GM23338 (cell line): Measurements from ENCODE around the gene TRAF3. TPM values are rescaled to one million over a fixed set of nuclear protein-coding genes. Genes with fewer than 3 reads are reported as not detected.
A peak's percentile ranks its signal among the peaks of the same experiment; 100 is the strongest.

Experiments used
- ATAC-seq: fragments of 200-7000 bp; cut with Tn5 transposase; 3 replicates; pipeline ENCODE4 v1.9.1; 2020
- DNase-seq: peaks from one replicate; pipeline ENCODE4 v3.0.0-alpha.2; 2015; ENCODE audit warnings: low spot score
- H2AFZ ChIP-seq: fragments of 200-600 bp; sonication (generic); 2 replicates; pipeline ENCODE4 v1.8.0; 2016; ENCODE audit warnings: antibody characterized with exemption, mild to moderate bottlenecking, moderate library complexity
- H3F3A ChIP-seq: fragments of 200-600 bp; sonication (generic); replicated peaks from 2 replicates; pipeline ENCODE4 v1.8.0; 2017; ENCODE audit warnings: antibody characterized with exemption, mixed run types, low read depth
- H3K27ac ChIP-seq: fragments of 200-600 bp; sonication (generic); 2 replicates; pipeline ENCODE4 v1.6.1; 2016; ENCODE audit warnings: low read depth
- H3K27me3 ChIP-seq: fragments of 200-600 bp; sonication (generic); 2 replicates; pipeline ENCODE4 v1.8.0; 2016; ENCODE audit warnings: mild to moderate bottlenecking, mixed run types, moderate library complexity; ENCODE audit not compliant: insufficient read depth
- H3K36me3 ChIP-seq: fragments of 200-600 bp; sonication (generic); 2 replicates; pipeline ENCODE4 v1.8.0; 2016; ENCODE audit warnings: mild to moderate bottlenecking; ENCODE audit not compliant: insufficient read depth
- H3K4me1 ChIP-seq: fragments of 200-600 bp; sonication (generic); 2 replicates; pipeline ENCODE4 v1.8.0; 2016; ENCODE audit warnings: mild to moderate bottlenecking, moderate library complexity; ENCODE audit not compliant: insufficient read depth
- H3K4me2 ChIP-seq: fragments of 200-600 bp; sonication (generic); 2 replicates; pipeline ENCODE4 v1.7.1; 2017; ENCODE audit warnings: mixed run types
- H3K4me3 ChIP-seq: fragments of 200-600 bp; sonication (generic); 2 replicates; pipeline ENCODE4 v1.6.1; 2016; ENCODE audit warnings: mixed run types
- H3K79me2 ChIP-seq: fragments of 200-600 bp; sonication (generic); replicated peaks from 2 replicates; pipeline ENCODE4 v1.8.0; 2017; ENCODE audit warnings: mild to moderate bottlenecking; ENCODE audit not compliant: insufficient read depth
- H3K9me2 ChIP-seq: fragments of 200-600 bp; sonication (generic); 2 replicates; pipeline ENCODE4 v1.8.0; 2017; ENCODE audit not compliant: insufficient read depth
- H4K20me1 ChIP-seq: fragments of 200-600 bp; sonication (generic); replicated peaks from 2 replicates; pipeline ENCODE4 v1.8.0; 2017; ENCODE audit warnings: mild to moderate bottlenecking; ENCODE audit not compliant: insufficient read depth
- H3K27ac Mint-ChIP-seq: 2 replicates; pipeline ENCODE4 v1.8.0; 2020; ENCODE audit warnings: inconsistent platforms, mild to moderate bottlenecking, moderate library complexity, mixed read lengths
- H3K27me3 Mint-ChIP-seq: 3 replicates; pipeline ENCODE4 v1.8.0; 2022; ENCODE audit warnings: low read depth, mild to moderate bottlenecking, moderate library complexity, mixed read lengths, inconsistent platforms; ENCODE audit not compliant: insufficient read depth, poor library complexity
- H3K36me3 Mint-ChIP-seq: 3 replicates; pipeline ENCODE4 v1.8.0; 2021; ENCODE audit warnings: low read depth, mild to moderate bottlenecking, inconsistent platforms, moderate library complexity, mixed read lengths
- H3K4me1 Mint-ChIP-seq: 3 replicates; pipeline ENCODE4 v1.8.0; 2020; ENCODE audit warnings: mild to moderate bottlenecking, inconsistent platforms, mixed read lengths
- H3K4me3 Mint-ChIP-seq: 3 replicates; pipeline ENCODE4 v1.8.0; 2021; ENCODE audit warnings: moderate library complexity, mild to moderate bottlenecking, inconsistent platforms, mixed read lengths
- H3K9me3 Mint-ChIP-seq: 3 replicates; pipeline ENCODE4 v1.8.0; 2020; ENCODE audit warnings: moderate library complexity, mild to moderate bottlenecking, inconsistent platforms, mixed read lengths
- CREB1 ChIP-seq: fragments of 250-450 bp; sonication (Bioruptor Pico); IDR thresholded peaks from 2 replicates; pipeline ENCODE4 v1.5.0; 2020; ENCODE audit warnings: low read depth, mild to moderate bottlenecking, moderate library complexity
- CTCF ChIP-seq, 2 experiments: fragments of 200-600 bp in 1 of 2; sonication (generic) in 1 of 2; conservative IDR thresholded peaks; 2 replicates each; pipeline versions ENCODE4 v1.5.1 to v1.6.1; 2016 to 2017; ENCODE audit warnings: antibody characterized with exemption in 2 of 2, low read depth in 2 of 2, mild to moderate bottlenecking in 2 of 2, moderate library complexity in 1 of 2
- ETS1 ChIP-seq: IDR thresholded peaks from 2 replicates; pipeline ENCODE4 v1.6.1; 2016; ENCODE audit warnings: antibody characterized with exemption
- EZH2 ChIP-seq: fragments of 200-600 bp; sonication (generic); IDR thresholded peaks from one replicate; pipeline ENCODE4 v1.8.0; 2017; ENCODE audit warnings: antibody characterized with exemption, mild to moderate bottlenecking, low read depth; ENCODE audit not compliant: unreplicated experiment
- EZH2phosphoT487 ChIP-seq: fragments of 200-600 bp; sonication (generic); IDR thresholded peaks from one replicate; pipeline ENCODE4 v1.8.1; 2018; ENCODE audit warnings: antibody characterized with exemption; ENCODE audit not compliant: unreplicated experiment
- JUNB ChIP-seq: IDR thresholded peaks from one replicate; pipeline ENCODE4 v1.6.1; 2016; ENCODE audit warnings: antibody characterized with exemption; ENCODE audit not compliant: unreplicated experiment
- NANOG ChIP-seq: IDR thresholded peaks from 2 replicates; pipeline ENCODE4 v1.6.1; 2016; ENCODE audit warnings: antibody characterized with exemption, borderline replicate concordance
- POLR2AphosphoS5 ChIP-seq: IDR thresholded peaks from 2 replicates; pipeline ENCODE4 v1.6.1; 2016; ENCODE audit warnings: antibody characterized with exemption, low read depth
- REST ChIP-seq: IDR thresholded peaks from one replicate; pipeline ENCODE4 v1.6.1; 2018; ENCODE audit warnings: antibody characterized with exemption; ENCODE audit not compliant: unreplicated experiment
- STAT1 ChIP-seq: IDR thresholded peaks from one replicate; pipeline ENCODE4 v1.6.1; 2016; ENCODE audit warnings: antibody characterized with exemption; ENCODE audit not compliant: unreplicated experiment
- ZNF114 ChIP-seq: fragments of 250-450 bp; sonication (Bioruptor Pico); IDR thresholded peaks from 2 replicates; pipeline ENCODE4 v1.5.0; 2020; ENCODE audit warnings: mild to moderate bottlenecking, moderate library complexity
- ZNF331 ChIP-seq: fragments of 250-450 bp; sonication (Bioruptor Pico); IDR thresholded peaks from 2 replicates; pipeline ENCODE4 v1.5.0; 2020; ENCODE audit warnings: low read depth, mild to moderate bottlenecking, moderate library complexity
- ZNF462 ChIP-seq: fragments of 250-450 bp; sonication (Bioruptor Pico); IDR thresholded peaks from 2 replicates; pipeline ENCODE4 v1.5.0; 2020; ENCODE audit warnings: mild to moderate bottlenecking, moderate library complexity
- polyA plus RNA-seq: library from polyadenylated mRNA; unstranded; fragments of >200 nt; fragmentation: Nextera tagmentation; extraction: Ambion mirVana; gene quantifications from 2 replicates; pipeline ENCODE4 v1.2.1, GENCODE V29; 2016
- total RNA-seq: library from RNA; depleted of rRNA; stranded (reverse); fragments of >200 nt; shearing (Covaris generic); gene quantifications from 2 replicates; pipeline ENCODE4 v1.2.3, GENCODE V29; 2014

The TRAF3 gene
- total and polyA plus RNA-seq, 2 experiments from 2014 or later, result 3.7 to 9.3 TPM

- Mint-ChIP-seq H3K27me3 (peaks cover 5% of the 10 kb centered on the region), H3K9me3 (no peaks in the 10 kb centered on the region), H3K27ac (no peak overlapping the region), H3K4me1 (peaks cover 14% of the 10 kb centered on the region; the same call in 2 of the 3 replicates), H3K4me3 (no peak overlapping the region), H3K36me3 (no peaks in the 10 kb centered on the region; the same call in 2 of the 3 replicates)
- Histone ChIP-seq H3K4me1 (peaks cover 8% of the 10 kb centered on the region; the same call in 1 of the 2 replicates), H3K4me2 (no peak overlapping the region), H3K4me3 (no peak overlapping the region), H2AFZ (no peak overlapping the region), H3K27me3 (no peaks in the 10 kb centered on the region), H3K27ac (peak overlapping the region; percentile 66; the same call in 1 of the 2 replicates), H3K36me3 (no peaks in the 10 kb centered on the region), H3K79me2 (peaks cover 31% of the 10 kb centered on the region), H3K9me2 (no peaks in the 10 kb centered on the region), H3F3A (no peaks in the 10 kb centered on the region), H4K20me1 (no peaks in the 10 kb centered on the region)
- DNase-seq (no peak), ATAC-seq (peak; percentile 44)
- no peak for TF ChIP-seq NANOG
- no peak for TF ChIP-seq ZNF331 (CRISPR knock-in tag)
- no peak for TF ChIP-seq CREB1
- no peak for TF ChIP-seq ZNF114 (CRISPR knock-in tag)
- TF ChIP-seq EZH2, result no peak
- no peak for TF ChIP-seq REST
- no peak for TF ChIP-seq POLR2AphosphoS5
- no peak for TF ChIP-seq STAT1
- TF ChIP-seq CTCF (conservative IDR thresholded peaks at IDR 0.05; ENCODE audit: low read depth in 2 of 2), result no peak
- TF ChIP-seq JUNB, result no peak
- no peak for TF ChIP-seq EZH2phosphoT487
- no peak for TF ChIP-seq ETS1
- TF ChIP-seq ZNF462 (CRISPR knock-in tag), result no peak
Measured at GRCh38 chr14:102811254-102811963, 34.2 kb downstream of the TRAF3 start.
